ENCODE data around the gene SGK1. TPM values are rescaled to one million over a fixed set of nuclear protein-coding genes. Genes with fewer than 3 reads are reported as not detected.

Gene SGK1
- total and polyA plus RNA-seq, 2 experiments from 2014 or later, result 145 to 161 TPM

Small RNAs within 50 kb of the gene (small RNA-seq; reads per million reads assigned to genes)
- not detected for gene RF00019
- gene RN7SL408P, result 0.12 reads per million
- gene RNA5SP218, result 34.5 reads per million, percentile 96 among the genes with 10 or more reads in this experiment
- not detected for gene RPS29P32

All from hepatocyte (in vitro differentiated cells).